HUDEP-2 (cell line): ENCODE data around the gene MRRF.

Experiments
- DNase-seq, 76 experiments: peaks; one replicate each; lab custom pipeline; 2025; ENCODE audit not compliant: unreplicated experiment in 76 of 76; lab: John Stamatoyannopoulos, UW

Gene MRRF

DNA sequence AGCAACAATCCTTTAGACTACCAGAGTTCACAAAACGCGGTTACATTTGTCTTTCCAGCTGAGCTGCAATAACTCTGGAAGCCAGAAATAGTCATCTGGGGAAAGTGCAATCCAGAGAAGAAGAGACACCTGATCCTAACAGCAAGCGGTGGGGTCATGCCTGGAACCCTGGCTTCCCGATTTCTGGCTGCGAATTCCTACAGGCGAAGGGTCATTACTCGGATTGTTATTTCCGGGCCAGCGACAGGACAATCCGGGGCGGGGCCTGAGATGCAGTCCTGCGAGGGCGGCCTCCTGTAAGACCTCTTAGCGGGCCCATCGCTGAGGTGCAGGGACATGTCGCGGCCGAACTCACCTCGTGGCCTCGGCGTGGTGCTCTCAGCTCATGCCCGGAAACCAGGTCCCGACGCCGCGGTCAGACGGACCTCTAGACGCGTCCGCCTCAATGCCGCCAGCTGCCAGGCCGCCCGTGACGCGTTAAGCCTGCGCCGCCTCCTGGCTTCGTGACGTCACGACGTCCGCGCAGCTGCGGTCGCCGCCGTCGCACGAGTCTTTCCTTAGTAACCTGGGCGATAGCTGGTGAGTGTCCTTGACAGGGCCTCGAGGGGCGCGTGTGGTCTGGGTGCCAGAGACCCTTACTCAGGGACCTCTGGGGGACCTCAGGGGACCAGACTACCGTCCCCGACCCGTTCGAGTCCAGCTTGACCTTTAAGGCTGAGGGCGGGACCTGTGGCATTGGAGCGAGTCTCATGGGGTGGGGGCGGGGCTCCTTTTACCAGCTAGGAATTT, at the start of gene MRRF, which contains the start of gene RBM18:
Gene MRRF, plus strand, starts transcription at position 523 of the 789 bp plus-strand sequence. CDS start 6,010 bp downstream, outside the sequence.
Gene RBM18, minus strand, starts transcription at position 481 of the 789 bp plus-strand sequence. CDS start 3,348 bp downstream, outside the sequence.
- peak in 75 of 76 experiments; percentile 36 to 92 (median 80) for DNase-seq

- peak in 3 of 76 experiments; percentile 4 to 41 (median 13) for DNase-seq
Observed at GRCh38 chr9:122215663-122216062, 49.0 kb upstream of the MRRF start.

DNA sequence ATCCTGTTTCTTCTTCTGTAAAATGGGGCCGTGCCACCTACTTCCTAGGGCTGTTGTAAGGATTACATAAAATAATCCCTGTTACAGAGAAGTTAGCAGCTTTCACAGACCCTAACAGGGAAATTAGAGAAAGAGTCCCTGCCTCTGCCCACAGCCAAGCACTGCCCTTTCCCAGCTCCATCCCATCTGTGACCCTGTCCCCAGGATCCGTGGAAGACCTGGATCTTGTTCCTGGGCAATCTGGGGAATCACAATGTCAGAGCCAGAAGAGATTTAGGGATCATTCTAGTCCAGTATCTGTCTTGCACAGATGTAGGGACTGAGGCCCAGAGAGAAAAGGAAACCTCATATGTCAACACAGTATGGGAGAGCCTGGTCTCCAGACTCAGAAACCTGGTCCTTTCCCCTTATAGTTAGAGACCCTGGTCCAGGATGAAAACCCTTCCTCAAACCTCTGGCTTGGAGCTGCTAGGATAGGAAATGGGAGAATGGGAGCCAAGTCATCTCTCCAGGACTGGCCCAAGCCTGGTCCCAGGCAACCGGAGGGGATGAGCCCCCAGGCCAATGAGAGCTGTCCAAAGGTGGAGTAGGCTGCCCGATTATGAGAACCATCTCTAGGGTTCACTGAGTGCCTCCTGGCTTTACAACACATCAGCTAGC, 48.4 kb upstream of the MRRF start:
- no peak for DNase-seq

GRCh38 chr9:122216798-122217418, 47.8 kb upstream of the MRRF start:
- no peak for DNase-seq

DNA sequence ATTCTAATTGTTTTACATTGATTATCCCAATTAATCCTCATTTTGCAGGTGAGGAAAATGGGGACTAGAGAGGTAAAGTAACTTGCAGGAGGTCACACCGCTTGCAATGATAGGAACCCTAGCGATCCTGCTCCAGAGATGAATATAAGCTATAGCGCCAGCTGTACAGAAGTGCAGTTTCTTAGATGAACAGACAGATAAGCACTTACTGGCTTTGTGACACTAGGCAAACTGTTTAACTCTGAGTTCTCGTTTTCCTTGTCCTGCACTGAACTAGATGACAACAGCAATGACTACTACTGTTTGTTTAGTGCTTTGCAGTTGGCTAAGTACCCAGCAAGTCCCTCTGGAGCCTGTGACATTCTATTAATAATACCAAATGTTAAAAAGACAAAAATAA, 47.0 kb upstream of the MRRF start:
- peak in 4 of 76 experiments; percentile 10 to 31 (median 15) for DNase-seq

DNA sequence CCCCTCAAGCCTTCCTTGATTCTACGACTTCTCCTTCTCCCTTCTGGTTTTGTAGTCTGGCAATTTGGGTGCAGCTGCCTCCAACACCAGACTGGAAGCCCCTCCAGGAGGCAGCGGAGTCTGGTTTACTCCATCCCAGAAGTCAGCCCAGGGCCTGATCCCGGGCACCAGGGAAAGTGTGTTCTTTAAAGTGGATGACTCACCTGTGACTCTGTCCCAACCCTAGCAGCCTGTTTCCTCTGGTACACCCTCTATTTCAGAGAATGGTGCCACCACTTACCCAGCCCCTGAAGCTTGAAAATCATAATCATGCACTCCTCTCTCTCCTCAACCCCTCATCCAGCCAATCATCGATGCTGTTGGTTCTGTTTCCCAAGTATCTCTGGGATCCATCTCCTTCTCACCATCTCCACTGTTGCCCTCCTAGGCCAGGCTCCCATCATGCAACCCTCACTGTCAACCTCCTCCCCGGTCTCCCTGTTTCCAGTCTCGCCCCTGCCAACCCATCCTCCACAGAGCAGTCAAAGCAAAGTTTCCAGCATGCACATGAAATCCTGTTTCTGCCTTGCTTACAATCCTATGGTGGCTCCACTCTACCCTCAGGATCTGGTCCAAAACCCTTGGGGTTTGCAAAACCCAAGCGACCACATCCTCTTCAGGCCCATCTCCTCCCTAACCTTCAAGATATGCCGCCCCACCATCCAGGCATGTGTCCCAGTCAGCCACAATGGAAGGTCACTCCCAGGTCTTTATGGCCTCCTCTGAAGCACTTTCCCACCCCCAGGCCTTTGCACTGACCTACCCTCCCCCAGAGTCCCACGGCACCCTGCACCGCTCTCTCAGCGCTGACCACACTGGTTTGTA, 46.4 kb upstream of the MRRF start:
- DNase-seq = no peak

DNA sequence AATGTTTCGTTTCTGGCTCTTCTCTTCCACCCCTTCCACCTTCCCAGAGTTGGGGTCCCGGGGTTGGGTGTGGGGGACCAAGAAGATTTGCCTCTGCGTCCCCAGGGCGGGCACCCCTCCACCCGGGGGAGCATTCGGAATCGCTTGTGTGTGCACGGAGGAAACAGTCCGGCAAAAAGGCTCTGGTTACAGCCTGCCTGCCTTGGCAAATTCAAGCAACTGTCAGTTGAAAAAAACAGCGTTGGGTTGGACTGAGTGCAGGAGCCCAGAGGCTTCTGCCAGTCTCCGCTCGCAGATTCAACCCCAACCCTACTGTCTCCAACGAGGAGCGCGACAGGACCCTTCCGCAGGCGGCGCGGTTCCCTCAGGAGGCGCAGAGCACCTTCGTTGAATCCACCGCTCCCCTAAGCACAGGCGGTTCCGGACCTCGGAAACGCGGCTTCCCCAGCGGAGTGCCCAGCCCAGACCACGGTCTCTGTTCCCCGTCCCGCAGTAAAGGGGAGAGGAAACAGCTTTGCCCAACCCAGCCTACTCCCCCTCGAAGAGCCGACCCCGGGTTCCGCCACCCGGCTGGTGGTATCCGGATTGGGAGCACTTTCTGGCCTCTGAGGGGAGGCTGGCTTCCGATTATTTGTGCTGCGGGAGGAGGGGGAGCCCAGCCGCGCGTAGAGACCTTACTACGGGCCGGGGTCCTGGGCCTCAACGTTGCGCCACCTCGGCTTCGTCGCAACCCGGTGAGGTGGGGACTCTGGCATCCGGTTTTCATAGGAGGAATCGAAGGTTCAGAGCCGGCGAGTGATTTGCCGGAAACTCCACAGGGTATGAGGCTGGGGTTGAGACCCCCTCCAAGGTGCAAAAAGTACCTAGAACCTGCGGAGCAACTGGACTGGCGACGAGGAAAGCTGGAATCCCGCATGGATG, 45.5 kb upstream of the MRRF start:
- DNase-seq = peak in 1 of 76 experiments; percentile 14

GRCh38 chr9:122219856-122220672, 44.6 kb upstream of the MRRF start:
- no peak for DNase-seq

DNA sequence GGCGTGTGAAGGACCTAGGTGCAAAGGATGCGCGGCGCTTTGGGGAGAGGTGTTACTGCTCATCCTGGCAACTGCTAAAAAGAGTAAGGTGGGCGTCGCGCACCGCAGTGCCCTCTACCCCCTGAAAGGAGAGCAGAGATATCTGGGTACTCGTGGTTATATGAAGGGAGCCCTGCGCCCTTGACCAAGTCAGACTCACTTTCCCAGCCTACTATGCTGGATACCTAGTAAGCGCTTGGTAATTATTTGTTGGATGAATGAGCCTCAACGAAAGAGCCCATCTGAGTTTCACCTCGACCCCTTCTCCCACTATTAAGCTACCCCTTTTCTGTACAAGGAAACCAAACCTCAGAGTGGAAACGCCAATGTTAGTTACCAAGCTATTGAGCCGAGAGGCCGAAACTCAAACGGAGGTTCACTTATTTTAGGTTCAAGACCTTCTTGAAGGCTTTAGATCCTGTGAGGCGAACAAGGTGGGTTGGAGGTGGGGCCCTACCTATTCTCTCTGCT, 44.0 kb upstream of the MRRF start:
- DNase-seq = no peak

- peak in 18 of 76 experiments; percentile 7 to 54 (median 19) for DNase-seq
Observed at GRCh38 chr9:122221183-122221811, 43.4 kb upstream of the MRRF start.

DNA sequence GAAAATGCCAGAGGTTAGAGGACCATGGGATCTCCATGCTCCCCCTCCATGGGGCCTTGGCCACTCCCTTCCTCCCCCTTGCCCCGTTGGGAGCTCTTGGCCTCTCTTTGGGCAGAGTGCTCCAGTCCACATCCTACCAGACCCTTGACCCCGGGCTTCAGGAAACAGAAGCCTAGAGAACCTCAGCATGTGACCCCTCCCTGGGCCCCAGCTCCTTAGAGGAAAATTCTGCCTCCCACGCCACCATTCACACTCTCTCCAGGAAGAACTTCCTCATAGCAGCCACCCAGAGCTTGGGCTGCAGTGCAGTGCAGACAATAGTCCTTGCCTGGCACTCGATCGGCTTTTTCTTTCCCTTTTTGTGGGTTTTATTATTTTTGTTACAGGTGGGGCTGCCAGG, 41.9 kb upstream of the MRRF start:
- no peak for DNase-seq

GRCh38 chr9:122223435-122223834, 41.2 kb upstream of the MRRF start:
- no peak for DNase-seq

- DNase-seq = no peak
Observed at GRCh38 chr9:122225312-122226141, 39.2 kb upstream of the MRRF start.

- DNase-seq = no peak
Observed at GRCh38 chr9:122226142-122226757, 38.4 kb upstream of the MRRF start.

GRCh38 chr9:122226758-122227574, 37.7 kb upstream of the MRRF start:
- no peak for DNase-seq

- no peak for DNase-seq
Observed at GRCh38 chr9:122227575-122227900, 37.1 kb upstream of the MRRF start.
